MM.1S (cell line): ENCODE data around the gene FKBP1A.

ENCODE experiments used
- DNase-seq: peaks from one replicate; pipeline ENCODE4 v3.0.0-alpha.2; 2015
- H2AFZ ChIP-seq: fragments of 300-600 bp; sonication (generic); 2 replicates; pipeline ENCODE4 v1.6.0; 2016; ENCODE audit warnings: antibody characterized with exemption, low read length
- H3F3A ChIP-seq: fragments of 300-600 bp; sonication (generic); 2 replicates; pipeline ENCODE4 v1.6.1; 2016; ENCODE audit warnings: mild to moderate bottlenecking, antibody characterized with exemption, low read length, moderate library complexity, mixed read lengths; ENCODE audit not compliant: insufficient read depth
- H3K27ac ChIP-seq: fragments of 300-600 bp; sonication (generic); 2 replicates; pipeline ENCODE4 v1.5.1; 2016; ENCODE audit warnings: mild to moderate bottlenecking, low read length
- H3K27me3 ChIP-seq: fragments of 300-600 bp; sonication (generic); replicated peaks from 2 replicates; pipeline ENCODE4 v1.6.0; 2016; ENCODE audit warnings: low read length; ENCODE audit not compliant: insufficient read depth
- H3K36me3 ChIP-seq: fragments of 300-600 bp; sonication (generic); replicated peaks from 2 replicates; pipeline ENCODE4 v1.6.1; 2016; ENCODE audit warnings: mild to moderate bottlenecking, low read length, mixed read lengths; ENCODE audit not compliant: insufficient read depth
- H3K4me1 ChIP-seq: fragments of 300-600 bp; sonication (generic); 2 replicates; pipeline ENCODE4 v1.6.1; 2016; ENCODE audit warnings: low read length, mixed read lengths
- H3K4me2 ChIP-seq: fragments of 300-600 bp; sonication (generic); 2 replicates; pipeline ENCODE4 v1.6.0; 2016; ENCODE audit warnings: low read depth, low read length
- H3K4me3 ChIP-seq: fragments of 300-600 bp; sonication (generic); 2 replicates; pipeline ENCODE4 v1.5.1; 2016; ENCODE audit warnings: low read length, mixed read lengths
- H3K79me2 ChIP-seq: fragments of 300-600 bp; sonication (generic); 2 replicates; pipeline ENCODE4 v1.6.1; 2016; ENCODE audit warnings: mixed run types, low read length, mixed read lengths
- H3K9ac ChIP-seq: fragments of 300-600 bp; sonication (generic); 2 replicates; pipeline ENCODE4 v1.6.1; 2016; ENCODE audit warnings: low read length, mixed read lengths
- H3K9me2 ChIP-seq: fragments of 300-600 bp; sonication (generic); replicated peaks from 2 replicates; pipeline ENCODE4 v1.6.1; 2016; ENCODE audit warnings: mild to moderate bottlenecking, low read length, mixed read lengths; ENCODE audit not compliant: insufficient read depth
- H3K9me3 ChIP-seq: fragments of 300-600 bp; sonication (generic); replicated peaks from 2 replicates; pipeline ENCODE4 v1.6.1; 2016; ENCODE audit warnings: mild to moderate bottlenecking, low read length, mixed read lengths; ENCODE audit not compliant: insufficient read depth
- H4K20me1 ChIP-seq: fragments of 300-600 bp; sonication (generic); 2 replicates; pipeline ENCODE4 v1.6.1; 2016; ENCODE audit warnings: mild to moderate bottlenecking, low read length, moderate library complexity, mixed read lengths; ENCODE audit not compliant: insufficient read depth
- EZH2 ChIP-seq: fragments of 300-600 bp; sonication (generic); optimal IDR thresholded peaks from 2 replicates; pipeline ENCODE3; 2017; ENCODE audit warnings: low read depth, mild to moderate bottlenecking, antibody characterized with exemption, low read length, mixed read lengths
- EZH2phosphoT487 ChIP-seq: fragments of 300-600 bp; sonication (generic); IDR thresholded peaks from 2 replicates; pipeline ENCODE4 v1.6.1; 2018; ENCODE audit warnings: antibody characterized with exemption, low read length
- TF ChIP-seq, protein P1 (sequence below): fragments of 300-600 bp; sonication (generic); IDR thresholded peaks from 2 replicates; pipeline ENCODE4 v1.5.1; 2016; ENCODE audit warnings: antibody characterized with exemption, low read length, mixed read lengths

Gene FKBP1A

DNA sequence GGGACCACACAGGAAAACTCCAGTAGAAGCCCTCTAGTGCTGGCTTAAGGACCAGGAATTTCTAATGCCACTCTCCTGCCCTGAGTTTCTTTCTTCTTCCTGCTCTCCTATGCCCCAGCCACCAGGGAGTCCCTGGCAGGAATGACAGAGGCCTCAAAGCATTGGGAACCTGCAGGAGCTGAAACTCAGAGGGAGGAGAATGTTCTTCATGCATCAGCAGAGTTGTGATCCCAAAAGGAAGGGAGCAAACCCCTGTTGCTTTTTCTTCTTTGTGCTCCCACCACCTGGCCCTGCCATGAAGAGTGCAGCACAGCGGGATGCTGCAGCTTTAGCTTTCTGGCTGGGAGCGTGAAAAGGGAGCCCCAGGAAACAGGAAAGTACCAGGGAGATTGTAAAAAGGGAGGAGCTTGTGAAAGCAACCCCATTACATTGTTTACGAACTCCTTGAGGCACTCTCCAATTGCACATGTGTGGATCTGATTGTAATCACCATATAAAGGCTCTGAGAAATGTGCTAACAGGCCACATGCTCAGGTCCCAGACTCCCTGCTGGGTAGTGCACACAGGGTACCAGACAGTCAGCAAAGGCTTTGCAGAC is 34.7 kb upstream of the FKBP1A start:
- no peak overlapping the region for H3K27ac ChIP-seq
- H3K36me3 ChIP-seq: no peaks in the 10 kb centered on the region
- H3K9me3 ChIP-seq: no peaks in the 10 kb centered on the region
- H3K4me2 ChIP-seq: no peak overlapping the region
- H2AFZ ChIP-seq: no peak overlapping the region
- H3K79me2 ChIP-seq: no peaks in the 10 kb centered on the region
- H3K9me2 ChIP-seq: no peaks in the 10 kb centered on the region
- H3F3A ChIP-seq: no peaks in the 10 kb centered on the region
- H3K9ac ChIP-seq: no peak overlapping the region
- TF ChIP-seq, protein P1, sequence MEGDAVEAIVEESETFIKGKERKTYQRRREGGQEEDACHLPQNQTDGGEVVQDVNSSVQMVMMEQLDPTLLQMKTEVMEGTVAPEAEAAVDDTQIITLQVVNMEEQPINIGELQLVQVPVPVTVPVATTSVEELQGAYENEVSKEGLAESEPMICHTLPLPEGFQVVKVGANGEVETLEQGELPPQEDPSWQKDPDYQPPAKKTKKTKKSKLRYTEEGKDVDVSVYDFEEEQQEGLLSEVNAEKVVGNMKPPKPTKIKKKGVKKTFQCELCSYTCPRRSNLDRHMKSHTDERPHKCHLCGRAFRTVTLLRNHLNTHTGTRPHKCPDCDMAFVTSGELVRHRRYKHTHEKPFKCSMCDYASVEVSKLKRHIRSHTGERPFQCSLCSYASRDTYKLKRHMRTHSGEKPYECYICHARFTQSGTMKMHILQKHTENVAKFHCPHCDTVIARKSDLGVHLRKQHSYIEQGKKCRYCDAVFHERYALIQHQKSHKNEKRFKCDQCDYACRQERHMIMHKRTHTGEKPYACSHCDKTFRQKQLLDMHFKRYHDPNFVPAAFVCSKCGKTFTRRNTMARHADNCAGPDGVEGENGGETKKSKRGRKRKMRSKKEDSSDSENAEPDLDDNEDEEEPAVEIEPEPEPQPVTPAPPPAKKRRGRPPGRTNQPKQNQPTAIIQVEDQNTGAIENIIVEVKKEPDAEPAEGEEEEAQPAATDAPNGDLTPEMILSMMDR: no peak
- TF ChIP-seq EZH2phosphoT487 (no peak), EZH2 (no peak)
- no peaks in the 10 kb centered on the region for H4K20me1 ChIP-seq
- DNase-seq: no peak
- H3K4me1 ChIP-seq: no peaks in the 10 kb centered on the region
- peaks cover 18% of the 10 kb centered on the region; the same call in 1 of the 2 replicates for H3K27me3 ChIP-seq
- H3K4me3 ChIP-seq: no peak overlapping the region

- Histone ChIP-seq H3K27me3 (peaks cover 7% of the 10 kb centered on the region; the same call in 1 of the 2 replicates), H3K27ac (no peak overlapping the region), H3K36me3 (no peaks in the 10 kb centered on the region), H3K9me2 (no peaks in the 10 kb centered on the region), H3K79me2 (no peaks in the 10 kb centered on the region), H3K4me2 (no peak overlapping the region), H3K9me3 (no peaks in the 10 kb centered on the region), H2AFZ (no peak overlapping the region), H4K20me1 (no peaks in the 10 kb centered on the region), H3K4me3 (no peak overlapping the region), H3K9ac (no peak overlapping the region), H3F3A (no peaks in the 10 kb centered on the region), H3K4me1 (no peaks in the 10 kb centered on the region)
- no peak for DNase-seq
- TF ChIP-seq, protein P1: no peak
- TF ChIP-seq EZH2 (no peak), EZH2phosphoT487 (no peak)
These were observed 33.5 kb upstream of the FKBP1A start for GRCh38 chr20:1426231-1426849.

DNA sequence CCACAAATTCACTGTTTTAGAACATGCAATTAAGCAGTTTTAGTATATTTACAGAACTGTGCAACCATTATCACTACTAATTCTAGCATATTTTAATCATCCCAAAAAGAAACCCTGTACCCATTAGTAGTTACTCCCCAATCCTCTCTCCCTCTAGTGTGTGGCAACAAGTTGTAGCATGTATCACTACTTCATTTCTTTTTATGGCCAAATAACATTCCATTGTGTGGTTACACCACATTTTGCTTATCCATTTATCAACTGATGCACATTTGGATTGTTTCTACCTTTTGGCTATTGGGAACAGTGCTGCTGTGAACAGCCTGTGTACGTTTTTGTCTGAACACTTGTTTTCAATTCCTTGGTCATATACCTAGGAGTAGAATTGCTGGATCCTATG is 31.5 kb upstream of the FKBP1A start:
- H3K9me2 ChIP-seq: no peaks in the 10 kb centered on the region

More for the DNA sequence above, 31.5 kb upstream of the FKBP1A start:
- no peak for TF ChIP-seq EZH2phosphoT487
- TF ChIP-seq, protein P1: no peak
- no peak for TF ChIP-seq EZH2
- no peak overlapping the region for H3K4me3 ChIP-seq
- no peak overlapping the region for H3K9ac ChIP-seq
- no peak overlapping the region for H2AFZ ChIP-seq
- H4K20me1 ChIP-seq: no peaks in the 10 kb centered on the region
- H3K36me3 ChIP-seq: no peaks in the 10 kb centered on the region
- H3K4me1 ChIP-seq: no peaks in the 10 kb centered on the region
- H3K27me3 ChIP-seq: no peaks in the 10 kb centered on the region
- no peaks in the 10 kb centered on the region for H3K79me2 ChIP-seq
- no peaks in the 10 kb centered on the region for H3K9me3 ChIP-seq
- no peaks in the 10 kb centered on the region for H3F3A ChIP-seq
- H3K27ac ChIP-seq: no peak overlapping the region
- DNase-seq: no peak
- H3K4me2 ChIP-seq: no peak overlapping the region
